H9 (cell line): ENCODE measurements around the gene TBC1D5. TPM values are rescaled to one million over a fixed set of nuclear protein-coding genes. Genes with fewer than 3 reads are reported as not detected.

Source experiments
- DNase-seq: peaks from one replicate; pipeline ENCODE4 v3.0.0-alpha.2; 2017
- H2AFZ ChIP-seq: one replicate; pipeline ENCODE4 v1.6.1; 2013; ENCODE audit warnings: mild to moderate bottlenecking, low read length, control low read depth, moderate library complexity
- H2AK5ac ChIP-seq: 2 replicates; pipeline ENCODE4 v1.6.1; 2013; ENCODE audit warnings: low read length, control low read depth, mixed read lengths; ENCODE audit not compliant: insufficient read length
- H2BK120ac ChIP-seq: one replicate; pipeline ENCODE4 v1.6.1; 2013; ENCODE audit warnings: low read depth, mild to moderate bottlenecking, low read length, control low read depth, inconsistent platforms; ENCODE audit not compliant: poor library complexity, severe bottlenecking
- H2BK12ac ChIP-seq: 2 replicates; pipeline ENCODE4 v1.6.1; 2013; ENCODE audit warnings: low read length, control low read depth, mixed read lengths, low read depth; ENCODE audit not compliant: insufficient read length
- H2BK15ac ChIP-seq: 2 replicates; pipeline ENCODE4 v1.6.1; 2013; ENCODE audit warnings: low read depth, low read length, control low read depth
- H2BK20ac ChIP-seq: one replicate; pipeline ENCODE4 v1.6.1; 2013; ENCODE audit warnings: low read depth, mild to moderate bottlenecking, low read length, control low read depth, inconsistent platforms; ENCODE audit not compliant: poor library complexity, severe bottlenecking
- H2BK5ac ChIP-seq: 2 replicates; pipeline ENCODE4 v1.6.1; 2013; ENCODE audit warnings: low read length, control low read depth, mixed read lengths; ENCODE audit not compliant: insufficient read length
- H3K14ac ChIP-seq: 2 replicates; pipeline ENCODE4 v1.6.1; 2013; ENCODE audit warnings: low read length, control low read depth; ENCODE audit not compliant: insufficient read depth
- H3K18ac ChIP-seq: 2 replicates; pipeline ENCODE4 v1.6.1; 2013; ENCODE audit warnings: low read depth, mild to moderate bottlenecking, mixed read lengths, low read length, control low read depth; ENCODE audit not compliant: insufficient read length
- H3K23ac ChIP-seq: 2 replicates; pipeline ENCODE4 v1.6.1; 2013; ENCODE audit warnings: low read length, control low read depth, mixed read lengths, low read depth; ENCODE audit not compliant: insufficient read length
- H3K23me2 ChIP-seq: 2 replicates; pipeline ENCODE4 v1.6.1; 2013; ENCODE audit warnings: low read depth, mild to moderate bottlenecking, mixed read lengths, low read length, control low read depth; ENCODE audit not compliant: insufficient read length, poor library complexity, severe bottlenecking
- H3K27ac ChIP-seq: 2 replicates; pipeline ENCODE4 v1.5.1; 2013; ENCODE audit warnings: low read length, control low read depth, mixed read lengths, low read depth; ENCODE audit not compliant: insufficient read length
- H3K27me3 ChIP-seq: 2 replicates; pipeline ENCODE4 v1.6.1; 2013; ENCODE audit warnings: low read length, control low read depth, inconsistent platforms; ENCODE audit not compliant: insufficient read depth
- H3K4ac ChIP-seq: 2 replicates; pipeline ENCODE4 v1.6.1; 2013; ENCODE audit warnings: low read depth, mild to moderate bottlenecking, control low read depth, inconsistent platforms, low read length, moderate library complexity
- H3K4me1 ChIP-seq: 2 replicates; pipeline ENCODE4 v1.6.1; 2013; ENCODE audit warnings: low read length, control low read depth, inconsistent platforms; ENCODE audit not compliant: insufficient read depth
- H3K4me2 ChIP-seq: 2 replicates; pipeline ENCODE4 v1.6.1; 2013; ENCODE audit warnings: low read length, control low read depth, mixed read lengths; ENCODE audit not compliant: insufficient read length, insufficient read depth
- H3K56ac ChIP-seq: 2 replicates; pipeline ENCODE4 v1.6.1; 2013; ENCODE audit warnings: low read depth, mild to moderate bottlenecking, mixed read lengths, low read length, control low read depth; ENCODE audit not compliant: insufficient read length
- H3K79me1 ChIP-seq: 2 replicates; pipeline ENCODE4 v1.6.1; 2013; ENCODE audit warnings: low read depth, mild to moderate bottlenecking, moderate library complexity, low read length, control low read depth, inconsistent platforms; ENCODE audit not compliant: insufficient read depth, poor library complexity, severe bottlenecking
- H3K79me2 ChIP-seq: 2 replicates; pipeline ENCODE4 v1.6.1; 2013; ENCODE audit warnings: low read length, control low read depth, inconsistent platforms; ENCODE audit not compliant: insufficient read depth
- H3K9ac ChIP-seq: 2 replicates; pipeline ENCODE4 v1.6.1; 2013; ENCODE audit warnings: low read length, control low read depth, mixed read lengths; ENCODE audit not compliant: insufficient read length; ENCODE audit errors: extremely low read depth
- H3K9me3 ChIP-seq: one replicate; pipeline ENCODE4 v1.6.1; 2013; ENCODE audit warnings: low read depth, low read length, inconsistent platforms; ENCODE audit not compliant: control insufficient read depth
- H3T11ph ChIP-seq: one replicate; pipeline ENCODE4 v1.6.1; 2013; ENCODE audit warnings: mild to moderate bottlenecking, low read length, control low read depth, inconsistent platforms
- H4K20me1 ChIP-seq: one replicate; pipeline ENCODE4 v1.6.1; 2013; ENCODE audit not compliant: control insufficient read depth, insufficient read length, insufficient read depth
- H4K5ac ChIP-seq: 2 replicates; pipeline ENCODE4 v1.6.1; 2013; ENCODE audit warnings: low read depth, mild to moderate bottlenecking, mixed read lengths, low read length, control low read depth; ENCODE audit not compliant: insufficient read length
- H4K8ac ChIP-seq: replicated peaks from 2 replicates; pipeline ENCODE4 v1.6.1; 2013; ENCODE audit warnings: low read length, control low read depth, mixed read lengths, low read depth; ENCODE audit not compliant: insufficient read length
- H4K91ac ChIP-seq: 2 replicates; pipeline ENCODE4 v1.6.1; 2013; ENCODE audit warnings: low read depth, mild to moderate bottlenecking, moderate library complexity, mixed read lengths, low read length, control low read depth; ENCODE audit not compliant: insufficient read length
- H3K27ac Mint-ChIP-seq, 3 experiments: 2 replicates in 2 of 3; 3 replicates in 1 of 3; pipeline ENCODE4 v1.8.0; 2020 to 2021; ENCODE audit warnings: mixed read lengths in 3 of 3, mild to moderate bottlenecking in 1 of 3, moderate library complexity in 1 of 3
- H3K27me3 Mint-ChIP-seq: 2 replicates; pipeline ENCODE4 v1.8.0; 2021; ENCODE audit warnings: low read depth, mild to moderate bottlenecking, moderate library complexity, mixed read lengths
- H3K36me3 Mint-ChIP-seq, 3 experiments: 2 replicates in 2 of 3; 3 replicates in 1 of 3; pipeline ENCODE4 v1.8.0; 2020 to 2021; ENCODE audit warnings: low read depth in 3 of 3, mixed read lengths in 3 of 3; ENCODE audit not compliant: insufficient read depth in 1 of 3
- H3K4me1 Mint-ChIP-seq, 2 experiments: 2 replicates each; pipeline ENCODE4 v1.8.0; 2020; ENCODE audit warnings: mixed read lengths in 2 of 2
- H3K4me3 Mint-ChIP-seq, 2 experiments: 2 replicates in 1 of 2; 3 replicates in 1 of 2; pipeline ENCODE4 v1.8.0; 2020 to 2021; ENCODE audit warnings: mild to moderate bottlenecking in 2 of 2, mixed read lengths in 2 of 2, moderate library complexity in 1 of 2
- H3K9me3 Mint-ChIP-seq, 2 experiments: 2 replicates in 1 of 2; 3 replicates in 1 of 2; pipeline ENCODE4 v1.8.0; 2020; ENCODE audit warnings: mild to moderate bottlenecking in 2 of 2, mixed read lengths in 2 of 2, moderate library complexity in 1 of 2
- WGBS: extraction: QIAGEN DNeasy Blood & Tissue Kit; methylation state at CpG from one replicate; pipeline ENCODE4 v1.1.7; 2013; ENCODE audit warnings: missing lambda C conversion rate, low lambda C conversion rate, mixed read lengths; ENCODE audit not compliant: insufficient read length; ENCODE audit errors: extremely low coverage; 5-methylcytosine and 5-hydroxymethylcytosine counted together
- total RNA-seq: library from RNA; stranded (reverse); gene quantifications from 2 replicates; pipeline ENCODE4 v1.2.1, GENCODE V29; 2021
- TF ChIP-seq, protein P1 (sequence below): fragments of 200-600 bp; sonication (generic); conservative IDR thresholded peaks from 3 replicates; pipeline ENCODE4 v1.8.0; 2021; ENCODE audit warnings: antibody characterized with exemption, mild to moderate bottlenecking

The TBC1D5 gene
- total RNA-seq, 1 experiment from 2014 or later: 25.0 TPM

- no peak overlapping the region for H2AK5ac ChIP-seq
- H3K4ac ChIP-seq: no peak overlapping the region
- no peaks in the 10 kb centered on the region for H3K23me2 ChIP-seq
- H3K18ac ChIP-seq: no peak overlapping the region
- no peaks in the 10 kb centered on the region for H3K79me1 ChIP-seq
- no peak overlapping the region for H3K14ac ChIP-seq
- Mint-ChIP-seq H3K27ac (no peak overlapping the region), H3K4me3 (no peak overlapping the region), H3K36me3 (no peaks in the 10 kb centered on the region), H3K9me3 (no peaks in the 10 kb centered on the region), H3K4me1 (peaks cover 5 to 9% of the 10 kb centered on the region in 2 experiments; a peak in 3 of 4 replicates), H3K27me3 (no peaks in the 10 kb centered on the region)
- no peak overlapping the region for H4K5ac ChIP-seq
- no peak overlapping the region for H3K27ac ChIP-seq
- no peak overlapping the region for H3K4me2 ChIP-seq
- no peaks in the 10 kb centered on the region; the same call in 1 of the 2 replicates for H3K4me1 ChIP-seq
- no peak overlapping the region for H2BK15ac ChIP-seq
- no peak overlapping the region for H2BK12ac ChIP-seq
- no peak overlapping the region for H3T11ph ChIP-seq
- no peak overlapping the region for H2BK5ac ChIP-seq
- H2BK120ac ChIP-seq: no peak overlapping the region
- WGBS: no CpG with 5 or more reads among the region's 4 CpGs
- no peak overlapping the region for H3K9ac ChIP-seq
- no peak overlapping the region for H2AFZ ChIP-seq
- no peak overlapping the region for H2BK20ac ChIP-seq
- no peaks in the 10 kb centered on the region for H4K20me1 ChIP-seq
- no peak overlapping the region for H4K8ac ChIP-seq
- H4K91ac ChIP-seq: no peak overlapping the region
- H3K9me3 ChIP-seq: no peaks in the 10 kb centered on the region
- no peaks in the 10 kb centered on the region for H3K79me2 ChIP-seq
- H3K56ac ChIP-seq: no peak overlapping the region
- TF ChIP-seq, protein P1, sequence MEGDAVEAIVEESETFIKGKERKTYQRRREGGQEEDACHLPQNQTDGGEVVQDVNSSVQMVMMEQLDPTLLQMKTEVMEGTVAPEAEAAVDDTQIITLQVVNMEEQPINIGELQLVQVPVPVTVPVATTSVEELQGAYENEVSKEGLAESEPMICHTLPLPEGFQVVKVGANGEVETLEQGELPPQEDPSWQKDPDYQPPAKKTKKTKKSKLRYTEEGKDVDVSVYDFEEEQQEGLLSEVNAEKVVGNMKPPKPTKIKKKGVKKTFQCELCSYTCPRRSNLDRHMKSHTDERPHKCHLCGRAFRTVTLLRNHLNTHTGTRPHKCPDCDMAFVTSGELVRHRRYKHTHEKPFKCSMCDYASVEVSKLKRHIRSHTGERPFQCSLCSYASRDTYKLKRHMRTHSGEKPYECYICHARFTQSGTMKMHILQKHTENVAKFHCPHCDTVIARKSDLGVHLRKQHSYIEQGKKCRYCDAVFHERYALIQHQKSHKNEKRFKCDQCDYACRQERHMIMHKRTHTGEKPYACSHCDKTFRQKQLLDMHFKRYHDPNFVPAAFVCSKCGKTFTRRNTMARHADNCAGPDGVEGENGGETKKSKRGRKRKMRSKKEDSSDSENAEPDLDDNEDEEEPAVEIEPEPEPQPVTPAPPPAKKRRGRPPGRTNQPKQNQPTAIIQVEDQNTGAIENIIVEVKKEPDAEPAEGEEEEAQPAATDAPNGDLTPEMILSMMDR: no peak
- DNase-seq: no peak
- no peaks in the 10 kb centered on the region for H3K27me3 ChIP-seq
- no peak overlapping the region for H3K23ac ChIP-seq
Measured at GRCh38 chr3:17643691-17644090, 98.7 kb downstream of the TBC1D5 start.
